ENCODE data around the gene CD248. TPM values are rescaled to one million over a fixed set of nuclear protein-coding genes. Genes with fewer than 3 reads are reported as not detected.

The CD248 gene
- total RNA-seq, 5 donors from 2014 or later (not counting 1 experiment from before 2014, with no cell fraction given), result 2.5 to 14.7 (median 8.7) TPM

DNA sequence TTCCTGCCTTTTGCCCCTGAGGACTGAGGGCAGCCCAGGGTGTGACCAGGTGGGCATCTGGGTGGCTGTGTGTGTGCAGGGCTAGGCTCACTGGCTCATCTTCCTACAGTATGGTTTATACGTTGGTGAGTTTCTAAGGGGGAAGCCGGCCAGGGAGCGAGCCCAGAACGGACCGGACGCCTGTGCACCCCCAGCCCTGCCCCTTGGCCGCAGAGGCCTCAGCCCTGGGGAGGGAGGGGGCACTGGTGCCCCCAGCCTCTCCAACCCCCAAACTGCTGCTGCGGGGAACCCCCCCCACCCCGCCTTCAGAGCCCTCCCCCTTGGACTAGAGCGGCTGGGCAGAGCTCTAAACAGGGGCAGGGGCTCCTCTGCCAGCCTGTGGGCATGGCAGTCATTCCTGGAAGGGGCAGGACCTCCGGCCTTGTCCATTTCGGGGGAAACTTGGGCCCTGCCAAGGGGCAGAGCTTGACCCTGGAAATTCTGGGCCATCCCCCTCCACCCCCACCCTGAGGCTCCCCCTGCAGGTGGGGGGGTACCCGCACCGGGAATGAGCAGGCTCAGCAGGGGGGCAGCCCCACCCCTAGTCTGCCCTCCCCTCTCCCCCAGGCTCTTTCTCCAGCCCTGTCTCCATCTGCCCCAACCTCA is 33.3 kb downstream of the CD248 start:
- ATAC-seq (replicated peaks in 1 of 4) (no peak), DNase-seq (peak in 1 of 35 experiments; percentile 7)
- peaks cover 40 to 54% (median 42%) of the 10 kb centered on the region in 3 donors for H3K4me1 Mint-ChIP-seq
- no peaks in the 10 kb centered on the region for H3K36me3 Mint-ChIP-seq
- CTCF ChIA-PET, result interaction anchor here in 1 of 2 donors (0.9 kb wide), 1 partner anchor 61 kb away, joined by 8 read pairs; no protein-coding TSS in a partner anchor
- no peaks in the 10 kb centered on the region for H3K27me3 Mint-ChIP-seq
- peaks cover 6 to 49% of the 10 kb centered on the region in 2 experiments for H3K4me1 ChIP-seq (ENCODE audit: control insufficient read depth in 1 of 2, extremely low read depth in 1 of 2, insufficient read depth in 2 of 2, low read length in 2 of 2)
- no peaks in the 10 kb centered on the region for H3K9me3 ChIP-seq
- peak overlapping the region in 1 of 3 donors; percentile 54 for H3K4me3 Mint-ChIP-seq
- no peak overlapping the region for H3K27ac Mint-ChIP-seq
- H3K4me3 ChIP-seq (ENCODE audit: control insufficient read depth in 1 of 2, extremely low read depth in 1 of 2, low read length in 1 of 2), result no peak overlapping the region
- H3K9me3 Mint-ChIP-seq, result no peaks in the 10 kb centered on the region
- no peak overlapping the region for H3K27ac ChIP-seq (ENCODE audit: low read length)
- POLR2A ChIA-PET, result interaction anchor here in 1 of 2 donors (0.7 kb wide), 1 partner anchor 780 kb away, joined by 6 read pairs; no protein-coding TSS in a partner anchor
- WGBS (ENCODE audit: insufficient coverage), result 86% methylated on average over 2 of the region's 14 CpGs
- H3K36me3 ChIP-seq (ENCODE audit: control insufficient read depth in 2 of 2, extremely low read depth in 1 of 2, insufficient read depth in 1 of 2, low read length in 1 of 2), result peaks cover 4 to 9% of the 10 kb centered on the region in 2 donors
- peaks cover 0 to 12% of the 10 kb centered on the region in 2 experiments for H3K27me3 ChIP-seq (replicated peaks in 1 of 2; ENCODE audit: control insufficient read depth in 2 of 2, extremely low read depth in 1 of 2, insufficient read depth in 2 of 2, low read length in 1 of 2)

DNA sequence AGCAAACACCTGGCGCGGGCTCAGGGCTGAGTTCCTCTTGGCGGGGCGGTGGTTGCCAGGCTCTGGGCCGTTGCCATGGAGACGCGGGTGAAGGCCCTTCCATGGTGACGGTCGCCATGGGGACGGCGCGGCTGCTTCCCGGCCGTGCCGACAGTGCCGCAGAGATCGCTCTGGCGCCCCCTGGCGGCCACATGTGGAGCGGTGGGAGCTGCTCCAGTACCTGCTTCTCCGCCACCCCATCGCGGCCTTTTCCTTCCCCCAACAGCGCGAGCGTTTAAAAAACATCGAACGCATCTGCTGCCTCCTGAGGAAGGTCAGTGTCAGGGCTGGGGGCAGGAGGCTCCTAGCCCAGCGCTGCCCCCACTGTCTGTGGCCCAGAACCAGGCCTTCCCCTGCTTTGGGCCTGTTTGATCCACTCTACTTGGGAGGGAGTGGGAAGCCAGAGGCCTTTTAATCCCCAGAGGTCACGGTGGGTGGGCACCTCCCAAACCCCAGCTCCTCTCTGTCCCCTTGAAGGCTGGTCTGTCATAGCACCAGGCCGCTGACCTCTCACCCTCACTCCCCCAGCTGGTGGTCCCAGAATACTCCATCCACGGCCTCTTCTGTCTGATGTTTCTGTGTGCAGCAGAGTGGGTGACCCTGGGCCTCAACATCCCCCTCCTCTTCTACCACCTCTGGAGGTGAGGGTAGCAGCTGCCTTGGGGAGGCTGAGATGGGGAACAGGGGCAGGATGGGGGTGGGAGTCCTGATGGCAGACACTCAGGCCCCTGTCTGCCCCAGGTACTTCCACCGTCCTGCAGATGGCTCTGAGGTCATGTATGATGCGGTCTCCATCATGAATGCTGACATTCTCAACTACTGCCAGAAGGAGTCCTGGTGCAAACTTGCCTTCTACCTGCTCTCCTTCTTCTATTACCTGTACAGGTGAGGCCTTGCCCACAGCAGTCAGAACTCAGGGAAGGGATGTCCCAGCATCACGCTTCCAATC is 34.1 kb downstream of the CD248 start:
- ChIA-PET POLR2A (interaction anchor here (0.5 to 1.5 kb wide), 2 partner anchors 10 to 29 kb away, joined by 4 to 10 read pairs; no protein-coding TSS in a partner anchor), CTCF (interaction anchor here in 1 of 2 donors (0.9 kb wide), 1 partner anchor 60 kb away, joined by 8 read pairs; no protein-coding TSS in a partner anchor)
- Histone ChIP-seq H3K4me1 (ENCODE audit: control insufficient read depth in 1 of 2, extremely low read depth in 1 of 2, insufficient read depth in 2 of 2, low read length in 2 of 2) (peaks cover 2 to 45% of the 10 kb centered on the region in 2 experiments), H3K4me3 (ENCODE audit: control insufficient read depth in 1 of 2, extremely low read depth in 1 of 2, low read length in 1 of 2) (no peak overlapping the region), H3K9me3 (no peaks in the 10 kb centered on the region), H3K27me3 (replicated peaks in 1 of 2; ENCODE audit: control insufficient read depth in 2 of 2, extremely low read depth in 1 of 2, insufficient read depth in 2 of 2, low read length in 1 of 2) (peaks cover 0 to 12% of the 10 kb centered on the region in 2 experiments), H3K36me3 (ENCODE audit: control insufficient read depth in 2 of 2, extremely low read depth in 1 of 2, insufficient read depth in 1 of 2, low read length in 1 of 2) (peaks cover 4 to 9% of the 10 kb centered on the region in 2 donors), H3K27ac (ENCODE audit: low read length) (peak overlapping the region; percentile 50)
- Mint-ChIP-seq H3K27ac (peak overlapping the region; percentile 19 to 66), H3K4me3 (peak overlapping the region in 1 of 3 donors; percentile 54), H3K4me1 (peaks cover 38 to 48% (median 42%) of the 10 kb centered on the region in 3 donors), H3K27me3 (no peaks in the 10 kb centered on the region), H3K9me3 (no peaks in the 10 kb centered on the region), H3K36me3 (no peaks in the 10 kb centered on the region)
- DNase-seq, result peak; percentile 95 to 100 (median 100)
- peak; percentile 80 to 89 (median 86) for ATAC-seq (replicated peaks in 1 of 4)
- WGBS (ENCODE audit: insufficient coverage), result 11% methylated on average over 30 of the region's 35 CpGs

DNA sequence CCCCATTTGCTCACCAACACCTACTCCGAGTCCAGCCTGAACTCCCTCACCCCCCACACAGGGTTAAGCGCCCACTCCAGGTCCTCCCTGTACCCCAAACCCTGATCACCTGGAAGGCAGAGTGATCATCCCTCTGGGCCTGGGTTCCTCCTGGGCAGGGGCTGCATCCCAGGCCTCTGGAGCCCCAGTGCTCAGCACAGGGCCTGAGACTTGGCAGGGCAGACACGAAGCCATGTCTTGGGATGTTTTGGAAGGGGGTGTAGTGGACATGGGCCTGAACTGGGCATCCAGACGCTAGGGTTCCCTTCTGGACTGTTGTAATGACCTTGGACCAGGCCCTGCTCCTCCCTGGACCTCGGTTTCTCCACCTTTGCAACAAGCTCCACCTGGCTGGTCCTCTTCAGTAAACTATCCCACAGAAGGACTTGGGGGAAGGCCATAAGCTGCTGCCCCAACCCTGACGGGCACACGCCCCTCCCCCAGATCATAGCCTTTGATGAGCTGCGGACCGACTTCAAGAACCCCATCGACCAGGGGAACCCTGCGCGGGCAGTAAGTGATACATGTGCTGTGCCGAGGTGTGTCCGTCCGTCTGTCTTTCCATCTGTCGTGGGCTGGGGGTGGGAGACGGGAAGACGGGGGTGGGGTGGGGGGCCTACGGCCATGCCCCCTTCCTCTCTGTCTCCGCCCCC is 34.9 kb downstream of the CD248 start:
- H3K27ac ChIP-seq (ENCODE audit: low read length), result peak overlapping the region; percentile 41
- CTCF ChIA-PET, result interaction anchor here in 1 of 2 donors (1.5 kb wide), 1 partner anchor 14 kb away, joined by 3 read pairs; no protein-coding TSS in a partner anchor
- Mint-ChIP-seq H3K27ac (peak overlapping the region in 1 of 2 donors; percentile 66), H3K9me3 (no peaks in the 10 kb centered on the region), H3K4me3 (peak overlapping the region in 1 of 3 donors; percentile 54), H3K4me1 (peaks cover 37 to 48% (median 47%) of the 10 kb centered on the region in 3 donors), H3K36me3 (peaks cover 1% of the 10 kb centered on the region), H3K27me3 (no peaks in the 10 kb centered on the region)
- no peaks in the 10 kb centered on the region for H3K9me3 ChIP-seq
- peaks cover 2 to 47% of the 10 kb centered on the region in 2 experiments for H3K4me1 ChIP-seq (ENCODE audit: control insufficient read depth in 1 of 2, extremely low read depth in 1 of 2, insufficient read depth in 2 of 2, low read length in 2 of 2)
- no peak overlapping the region for H3K4me3 ChIP-seq (ENCODE audit: control insufficient read depth in 1 of 2, extremely low read depth in 1 of 2, low read length in 1 of 2)
- DNase-seq (no peak), ATAC-seq (replicated peaks in 1 of 4) (no peak)
- POLR2A ChIA-PET, result interaction anchor here (0.5 to 1.5 kb wide), 4 partner anchors 9 to 455 kb away, joined by 3 to 10 read pairs (median 6); no protein-coding TSS in a partner anchor
- 73% methylated on average over 6 of the region's 20 CpGs for WGBS (ENCODE audit: insufficient coverage)
- peaks cover 4 to 9% of the 10 kb centered on the region in 2 donors for H3K36me3 ChIP-seq (ENCODE audit: control insufficient read depth in 2 of 2, extremely low read depth in 1 of 2, insufficient read depth in 1 of 2, low read length in 1 of 2)
- H3K27me3 ChIP-seq (replicated peaks in 1 of 2; ENCODE audit: control insufficient read depth in 2 of 2, extremely low read depth in 1 of 2, insufficient read depth in 2 of 2, low read length in 1 of 2), result peaks cover 0 to 12% of the 10 kb centered on the region in 2 experiments

DNA sequence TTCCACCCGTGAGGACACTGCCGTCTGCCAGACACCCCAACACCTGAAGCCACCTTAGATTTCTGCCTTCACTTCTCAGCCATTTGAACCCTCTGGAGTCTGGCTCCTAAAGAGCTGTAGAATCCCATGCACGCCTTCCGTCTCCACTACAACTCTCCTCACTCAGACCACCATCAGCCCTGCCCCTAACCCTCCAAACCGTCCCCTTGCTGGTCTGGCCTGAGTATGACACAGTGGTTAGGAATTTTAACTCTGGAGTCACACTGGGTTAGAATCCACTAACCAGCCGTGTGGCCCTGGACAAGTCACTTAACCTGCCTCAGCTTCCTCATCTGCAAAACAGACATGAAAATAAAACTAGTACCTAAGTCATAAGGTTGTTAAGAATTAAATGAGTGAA is 35.8 kb downstream of the CD248 start:
- Mint-ChIP-seq H3K4me3 (no peak overlapping the region), H3K36me3 (peaks cover 3% of the 10 kb centered on the region), H3K9me3 (no peaks in the 10 kb centered on the region), H3K4me1 (peaks cover 37 to 50% (median 42%) of the 10 kb centered on the region in 3 donors), H3K27me3 (no peaks in the 10 kb centered on the region), H3K27ac (no peak overlapping the region)
- ATAC-seq (replicated peaks in 1 of 4) (no peak), DNase-seq (no peak)
- H3K27ac ChIP-seq (ENCODE audit: low read length), result no peak overlapping the region
- H3K4me3 ChIP-seq (ENCODE audit: control insufficient read depth in 1 of 2, extremely low read depth in 1 of 2, low read length in 1 of 2), result no peak overlapping the region
- H3K4me1 ChIP-seq (ENCODE audit: control insufficient read depth in 1 of 2, extremely low read depth in 1 of 2, insufficient read depth in 2 of 2, low read length in 2 of 2), result peaks cover 2 to 47% of the 10 kb centered on the region in 2 experiments
- ChIA-PET POLR2A (interaction anchor here in 1 of 2 donors (0.5 kb wide), 1 partner anchor 20 kb away, joined by 4 read pairs; no protein-coding TSS in a partner anchor), CTCF (interaction anchor here in 1 of 2 donors (1.5 kb wide), 1 partner anchor 13 kb away, joined by 3 read pairs; no protein-coding TSS in a partner anchor)
- WGBS (ENCODE audit: insufficient coverage), result 98% methylated on average over 5 of the region's 6 CpGs
- no peaks in the 10 kb centered on the region for H3K9me3 ChIP-seq
- peaks cover 4 to 13% of the 10 kb centered on the region in 2 donors for H3K36me3 ChIP-seq (ENCODE audit: control insufficient read depth in 2 of 2, extremely low read depth in 1 of 2, insufficient read depth in 1 of 2, low read length in 1 of 2)
- H3K27me3 ChIP-seq (replicated peaks in 1 of 2; ENCODE audit: control insufficient read depth in 2 of 2, extremely low read depth in 1 of 2, insufficient read depth in 2 of 2, low read length in 1 of 2), result peaks cover 0 to 12% of the 10 kb centered on the region in 2 experiments

DNA sequence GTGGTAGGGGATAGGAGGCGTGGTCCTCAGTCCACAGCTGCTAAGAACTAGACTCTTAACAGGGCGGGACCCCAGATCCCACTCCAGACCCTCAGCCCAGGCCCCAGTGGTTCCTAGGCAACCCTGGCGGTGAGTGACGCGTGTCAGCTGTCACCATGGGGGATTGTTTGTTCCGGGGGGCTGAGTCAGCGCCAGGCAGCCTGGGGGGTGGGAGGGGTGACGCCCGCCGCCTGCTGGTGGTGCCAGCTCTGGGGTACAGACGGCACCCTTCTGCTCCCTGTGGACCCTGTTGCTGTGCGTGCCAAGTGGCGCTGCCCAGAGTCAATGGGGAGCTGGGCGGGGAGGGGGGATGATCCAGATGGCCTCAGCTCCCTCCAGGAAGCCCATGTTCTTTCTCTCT is 36.4 kb downstream of the CD248 start:
- peaks cover 8% of the 10 kb centered on the region for H3K36me3 Mint-ChIP-seq
- no peak for ATAC-seq (replicated peaks in 1 of 4)
- H3K27ac Mint-ChIP-seq, result no peak overlapping the region
- Histone ChIP-seq H3K4me3 (ENCODE audit: control insufficient read depth in 1 of 2, extremely low read depth in 1 of 2, low read length in 1 of 2) (no peak overlapping the region), H3K4me1 (ENCODE audit: control insufficient read depth in 1 of 2, extremely low read depth in 1 of 2, insufficient read depth in 2 of 2, low read length in 2 of 2) (peaks cover 2 to 47% of the 10 kb centered on the region in 2 experiments), H3K36me3 (ENCODE audit: control insufficient read depth in 2 of 2, extremely low read depth in 1 of 2, insufficient read depth in 1 of 2, low read length in 1 of 2) (peaks cover 9 to 13% of the 10 kb centered on the region in 2 donors), H3K27me3 (replicated peaks in 1 of 2; ENCODE audit: control insufficient read depth in 2 of 2, extremely low read depth in 1 of 2, insufficient read depth in 2 of 2, low read length in 1 of 2) (peaks cover 0 to 12% of the 10 kb centered on the region in 2 experiments), H3K9me3 (no peaks in the 10 kb centered on the region), H3K27ac (ENCODE audit: low read length) (no peak overlapping the region)
- no peak for DNase-seq
- peaks cover 37 to 49% (median 42%) of the 10 kb centered on the region in 3 donors for H3K4me1 Mint-ChIP-seq
- POLR2A ChIA-PET, result interaction anchor here in 1 of 2 donors (0.5 kb wide), 1 partner anchor 21 kb away, joined by 4 read pairs; no protein-coding TSS in a partner anchor
- H3K9me3 Mint-ChIP-seq, result no peaks in the 10 kb centered on the region
- no peaks in the 10 kb centered on the region for H3K27me3 Mint-ChIP-seq
- CTCF ChIA-PET, result interaction anchor here in 1 of 2 donors (0.7 to 1.5 kb wide), 2 partner anchors 13 to 18 kb away, joined by 3 to 5 read pairs; no protein-coding TSS in a partner anchor
- 94% methylated on average over 11 of the region's 14 CpGs for WGBS (ENCODE audit: insufficient coverage)
- H3K4me3 Mint-ChIP-seq, result no peak overlapping the region

Data from T-cell (primary cell).